Measurements from ENCODE around the gene PDE4B.

PDE4B gene

GRCh38 chr1:66370462-66370971 is 577.8 kb downstream of the PDE4B start:
- TF ChIP-seq CTCF (conservative IDR thresholded peaks at IDR 0.05): no peak
- no peak overlapping the region for H3K27ac ChIP-seq

GRCh38 chr1:66371233-66372005 is 578.7 kb downstream of the PDE4B start:
- no peak for TF ChIP-seq CTCF (conservative IDR thresholded peaks at IDR 0.05)
- no peak overlapping the region for H3K27ac ChIP-seq

- no peak overlapping the region for H3K27ac ChIP-seq
- TF ChIP-seq CTCF (conservative IDR thresholded peaks at IDR 0.05): no peak
These were observed 579.9 kb downstream of the PDE4B start for GRCh38 chr1:66372522-66373101.

GRCh38 chr1:66373157-66373591 is 580.5 kb downstream of the PDE4B start:
- H3K27ac ChIP-seq: no peak overlapping the region
- TF ChIP-seq CTCF (conservative IDR thresholded peaks at IDR 0.05): no peak

GRCh38 chr1:66374148-66374547 is 581.5 kb downstream of the PDE4B start:
- TF ChIP-seq CTCF (conservative IDR thresholded peaks at IDR 0.05): no peak
- no peak overlapping the region for H3K27ac ChIP-seq

GRCh38 chr1:66374561-66375111 is 581.9 kb downstream of the PDE4B start:
- H3K27ac ChIP-seq: no peak overlapping the region

More at GRCh38 chr1:66374561-66375111, 581.9 kb downstream of the PDE4B start:
- TF ChIP-seq CTCF (conservative IDR thresholded peaks at IDR 0.05): no peak

Data from VCaP (cell line).